Spleen (tissue), 11 donors: ENCODE measurements around the gene RHOB. TPM values are rescaled to one million over a fixed set of nuclear protein-coding genes. Genes with fewer than 3 reads are reported as not detected.
"Not testable (repeated sequence)": the region's sequence is repeated elsewhere in the genome, so short reads cannot be mapped to it uniquely, and the experiment has no call there.

ENCODE experiments used
- DNase-seq: peaks from one replicate; pipeline ENCODE4 v3.0.0-alpha.2; 2020
- H3K27ac ChIP-seq, 8 donors: fragments of 200-600 bp; sonication (generic) in 7 of 8; 1 replicate in 4 of 8; 2 replicates in 4 of 8; pipeline versions ENCODE4 v1.5.0 to v1.8.0; 2016 to 2021; ENCODE audit warnings: inconsistent platforms in 4 of 8, mild to moderate bottlenecking in 4 of 8, moderate library complexity in 1 of 8
- H3K27me3 ChIP-seq, 7 donors: fragments of 200-600 bp; sonication (generic) in 6 of 7; replicated peaks in 1 of 7; 1 replicate in 4 of 7; 2 replicates in 3 of 7; pipeline versions ENCODE4 v1.5.0 to v1.8.0; 2016 to 2021; ENCODE audit warnings: inconsistent platforms in 3 of 7, mild to moderate bottlenecking in 1 of 7
- H3K36me3 ChIP-seq, 6 donors: fragments of 200-600 bp; sonication (generic) in 5 of 6; 1 replicate in 4 of 6; 2 replicates in 2 of 6; pipeline versions ENCODE4 v1.5.0 to v1.8.0; 2016 to 2021; ENCODE audit warnings: inconsistent platforms in 2 of 6
- H3K4me1 ChIP-seq, 6 donors: fragments of 200-600 bp; sonication (generic) in 5 of 6; 1 replicate in 3 of 6; 2 replicates in 3 of 6; pipeline versions ENCODE4 v1.5.0 to v1.8.0; 2016 to 2021; ENCODE audit warnings: inconsistent platforms in 3 of 6
- H3K4me3 ChIP-seq, 8 donors: fragments of 200-600 bp; sonication (generic) in 7 of 8; 1 replicate in 4 of 8; 2 replicates in 4 of 8; pipeline versions ENCODE4 v1.5.0 to v1.8.0; 2016 to 2021; ENCODE audit warnings: inconsistent platforms in 4 of 8, mild to moderate bottlenecking in 4 of 8, moderate library complexity in 2 of 8
- H3K9me3 ChIP-seq, 8 donors: fragments of 200-600 bp; sonication (generic) in 7 of 8; 1 replicate in 4 of 8; 2 replicates in 4 of 8; pipeline versions ENCODE4 v1.5.0 to v1.8.0; 2016 to 2021; ENCODE audit warnings: inconsistent platforms in 4 of 8
- POLR2A ChIP-seq, 3 donors: fragments of 450-650 bp; IDR thresholded peaks; one replicate each; pipeline ENCODE4 v1.5.1; 2017; ENCODE audit warnings: antibody characterized with exemption in 3 of 3, mild to moderate bottlenecking in 1 of 3
- POLR2AphosphoS5 ChIP-seq, 3 donors: sonication (generic); formaldehyde crosslinking; IDR thresholded peaks; one replicate each; pipeline ENCODE4 v1.5.1; 2017; ENCODE audit warnings: antibody characterized with exemption in 3 of 3
- WGBS, 5 donors: extraction: QIAGEN DNeasy Blood & Tissue Kit in 3 of 5; methylation state at CpG; one replicate each; pipeline versions ENCODE4 v1.1.5 to v1.1.7; 2013 to 2018; 5-methylcytosine and 5-hydroxymethylcytosine counted together
- intact Hi-C: fragments of 100-400 bp; cut with DNase I; formaldehyde crosslinking; loops from one replicate; pipeline ENCODE4 v1.15.0; 2023; ENCODE audit warnings: low total_unique reads
- polyA plus RNA-seq, 3 donors: library from polyadenylated mRNA; stranded (reverse); fragments of 200-250 nt; gene quantifications; one replicate each; pipeline ENCODE4 v1.2.1, GENCODE V29; 2013
- total RNA-seq, 7 donors: library from RNA; depleted of rRNA in 3 of 7; stranded (reverse); fragments of >200 nt in 3 of 7; fragmentation: NEBNext Ultra II Directional in 4 of 7; extraction: Animal tissue kit (Norgen Biotek cat#: 25700) in 4 of 7; gene quantifications; one replicate each; pipeline versions ENCODE4 v1.1.0 to v1.2.1, GENCODE V29; 2016 to 2021
- TF ChIP-seq, protein P1 (sequence below), 11 experiments: fragments of 200-600 bp in 7 of 11; fragments of 450-650 bp in 4 of 11; sonication (generic) in 4 of 11; IDR thresholded peaks in 8 of 11; conservative IDR thresholded peaks in 3 of 11; 1 replicate in 7 of 11; 2 replicates in 4 of 11; pipeline versions ENCODE4 v1.4.0 to v1.8.0; 2016 to 2021; ENCODE audit warnings: antibody characterized with exemption in 11 of 11, inconsistent platforms in 4 of 11, mild to moderate bottlenecking in 1 of 11
- donor health status: healthy with polysubstance abuse.
- donor health status: DM: no; HTN: no; CAD: no; lungs with moderate emphysema.
- donor health status: DM: no; HTN: no; CAD: no.
- donor health status: Bipolar disorder and iron deficiency.
- donor health status: healthy.
- donor health status: DM: no; HTN: no; CAD: no.
- donor health status: DM: yes; HTN: yes; CAD: no.

Gene RHOB
- total and polyA plus RNA-seq, 10 donors: 32.6 to 309 (median 158) TPM

DNA sequence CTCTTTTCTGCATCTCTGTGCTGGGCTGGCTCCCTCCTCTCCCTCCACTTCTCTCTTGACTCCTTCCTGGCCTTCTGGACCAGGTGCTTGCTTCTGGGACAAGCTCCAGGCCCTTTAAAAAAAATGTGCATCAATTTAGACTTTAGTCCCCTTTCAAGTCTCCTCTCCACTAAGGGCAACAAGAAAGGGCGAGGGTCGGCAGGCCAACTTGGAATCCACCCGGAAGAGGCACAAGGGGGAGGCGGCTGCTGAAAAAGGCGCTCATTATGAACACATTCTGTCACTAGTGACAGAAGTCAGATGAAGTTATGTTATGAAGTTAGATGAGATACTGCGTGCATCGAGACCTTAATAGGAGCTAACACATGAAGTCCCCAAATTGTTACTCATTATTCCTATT lies 13.6 kb upstream of the RHOB start:
- no peak for DNase-seq

DNA sequence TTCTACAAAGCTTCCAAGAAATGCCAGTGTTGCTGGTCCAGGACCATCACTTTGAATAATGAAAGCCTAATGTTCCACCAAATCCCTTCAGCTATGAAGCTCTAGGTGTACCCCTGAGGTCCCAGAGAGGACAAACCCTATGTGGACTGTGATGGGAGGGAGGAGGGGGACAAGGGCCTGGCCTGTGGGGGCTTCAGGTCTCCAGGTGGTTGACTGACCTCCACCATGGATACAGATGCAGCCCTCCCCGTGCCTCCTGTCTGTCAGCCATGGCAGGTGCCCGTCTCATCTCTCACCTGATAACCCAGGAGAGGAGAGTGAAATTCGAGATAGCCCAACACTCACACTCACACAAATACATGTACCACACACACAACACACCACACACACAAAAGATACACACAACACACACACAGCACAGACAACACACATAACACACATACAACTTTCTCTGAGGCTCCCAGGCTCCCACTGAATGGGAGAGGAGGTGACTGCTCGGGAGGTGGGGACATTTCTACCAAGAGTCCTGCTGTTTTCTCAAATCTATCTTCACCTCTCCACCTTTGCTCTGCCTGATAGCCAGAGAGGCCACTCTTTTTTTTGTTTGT lies 12.8 kb upstream of the RHOB start:
- no peaks in the 10 kb centered on the region for H3K9me3 ChIP-seq
- DNase-seq: no peak

More for the DNA sequence above, 13.6 kb upstream of the RHOB start:
- peaks cover 0 to 25% (median 11%) of the 10 kb centered on the region in 6 donors for H3K4me1 ChIP-seq
- H3K36me3 ChIP-seq: no peaks in the 10 kb centered on the region
- H3K27me3 ChIP-seq: peaks cover 0 to 4% (median 0%) of the 10 kb centered on the region in 7 donors
- H3K9me3 ChIP-seq: no peaks in the 10 kb centered on the region
- TF ChIP-seq, protein P1, sequence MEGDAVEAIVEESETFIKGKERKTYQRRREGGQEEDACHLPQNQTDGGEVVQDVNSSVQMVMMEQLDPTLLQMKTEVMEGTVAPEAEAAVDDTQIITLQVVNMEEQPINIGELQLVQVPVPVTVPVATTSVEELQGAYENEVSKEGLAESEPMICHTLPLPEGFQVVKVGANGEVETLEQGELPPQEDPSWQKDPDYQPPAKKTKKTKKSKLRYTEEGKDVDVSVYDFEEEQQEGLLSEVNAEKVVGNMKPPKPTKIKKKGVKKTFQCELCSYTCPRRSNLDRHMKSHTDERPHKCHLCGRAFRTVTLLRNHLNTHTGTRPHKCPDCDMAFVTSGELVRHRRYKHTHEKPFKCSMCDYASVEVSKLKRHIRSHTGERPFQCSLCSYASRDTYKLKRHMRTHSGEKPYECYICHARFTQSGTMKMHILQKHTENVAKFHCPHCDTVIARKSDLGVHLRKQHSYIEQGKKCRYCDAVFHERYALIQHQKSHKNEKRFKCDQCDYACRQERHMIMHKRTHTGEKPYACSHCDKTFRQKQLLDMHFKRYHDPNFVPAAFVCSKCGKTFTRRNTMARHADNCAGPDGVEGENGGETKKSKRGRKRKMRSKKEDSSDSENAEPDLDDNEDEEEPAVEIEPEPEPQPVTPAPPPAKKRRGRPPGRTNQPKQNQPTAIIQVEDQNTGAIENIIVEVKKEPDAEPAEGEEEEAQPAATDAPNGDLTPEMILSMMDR (IDR thresholded peaks at IDR 0.05 in 8 of 11, conservative IDR thresholded peaks at IDR 0.05 in 3 of 11): no peak
- TF ChIP-seq POLR2A (IDR thresholded peaks at IDR 0.05) (no peak), POLR2AphosphoS5 (IDR thresholded peaks at IDR 0.05) (no peak)
- 76 to 90% (median 88%) methylated on average over 7 of the region's 7 CpGs for WGBS, 5 donors
- no peak overlapping the region for H3K27ac ChIP-seq
- intact Hi-C loops: no loop called here
- no peak overlapping the region for H3K4me3 ChIP-seq

DNA sequence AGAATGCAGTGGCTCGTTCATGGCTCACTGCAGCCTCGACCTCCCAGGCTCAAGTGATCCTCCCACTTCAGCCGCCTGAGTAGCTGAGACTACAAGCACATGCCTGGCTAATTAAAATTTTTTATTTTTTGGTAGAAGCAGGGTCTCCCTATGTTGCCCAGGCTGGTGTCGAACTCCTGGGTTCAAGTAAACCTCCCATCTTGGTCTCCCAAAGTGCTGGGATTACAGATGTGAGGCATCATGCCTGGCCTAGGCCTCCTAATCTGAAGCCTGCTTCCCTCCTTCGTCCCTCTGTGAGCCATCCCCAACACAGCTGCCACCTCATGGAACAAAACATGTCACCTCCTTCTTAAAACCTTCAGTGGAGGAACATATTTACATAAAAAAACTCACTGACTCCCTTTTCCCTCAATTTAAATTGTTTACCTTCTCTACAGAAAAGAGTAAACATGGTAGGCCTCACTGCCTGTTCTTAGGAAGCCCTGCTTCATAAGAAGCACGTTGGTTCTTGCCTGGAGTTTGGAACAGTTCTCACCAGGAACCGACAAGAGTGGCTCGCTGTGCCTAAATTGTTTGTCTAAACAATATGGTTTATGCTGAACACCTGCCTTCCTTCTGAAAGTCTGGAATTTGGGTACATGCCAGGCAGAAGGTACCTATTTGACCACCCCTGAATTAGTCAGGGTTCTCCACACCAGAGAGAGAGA lies 12.1 kb upstream of the RHOB start:
- WGBS, 5 donors: 80 to 92% (median 89%) methylated on average over 8 of the region's 8 CpGs
- intact Hi-C loops: no loop called here

More for the DNA sequence above, 12.8 kb upstream of the RHOB start:
- TF ChIP-seq POLR2A (IDR thresholded peaks at IDR 0.05): no peak
- TF ChIP-seq POLR2AphosphoS5 (IDR thresholded peaks at IDR 0.05): no peak
- TF ChIP-seq, protein P1 (IDR thresholded peaks at IDR 0.05 in 8 of 11, conservative IDR thresholded peaks at IDR 0.05 in 3 of 11): no peak
- Histone ChIP-seq H3K4me1 (peaks cover 0 to 25% (median 12%) of the 10 kb centered on the region in 6 donors), H3K27me3 (peaks cover 0 to 4% (median 0%) of the 10 kb centered on the region in 7 donors), H3K27ac (no peak overlapping the region), H3K36me3 (no peaks in the 10 kb centered on the region), H3K4me3 (no peak overlapping the region)
- intact Hi-C loops: no loop called here
- 85 to 96% (median 87%) methylated on average over 3 to 4 of the region's 4 CpGs for WGBS, 5 donors

DNA sequence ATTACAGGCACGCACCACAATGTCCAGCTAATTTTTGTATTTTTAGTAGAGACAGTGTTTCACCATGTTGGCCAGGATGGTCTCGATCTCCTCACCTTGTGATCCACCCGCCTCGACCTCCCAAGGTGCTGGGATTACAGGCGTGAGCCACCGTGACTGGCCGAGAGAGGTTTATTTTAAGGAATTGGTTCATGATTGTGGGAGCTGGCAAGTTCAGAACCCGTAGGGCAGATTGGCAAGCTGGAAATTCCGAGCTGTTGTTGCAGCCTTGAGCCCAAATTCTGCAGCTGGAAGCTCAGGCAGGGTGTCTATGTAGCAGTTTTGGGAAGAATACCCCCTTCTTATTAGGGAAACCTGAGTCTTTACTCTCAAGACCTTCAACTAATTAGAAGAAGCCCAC lies 11.4 kb upstream of the RHOB start:
- H3K27ac ChIP-seq, DNase-seq, H3K4me3 ChIP-seq, intact Hi-C loops, H3K36me3 ChIP-seq, H3K9me3 ChIP-seq, H3K27me3 ChIP-seq: not testable (repeated sequence)
- WGBS, 5 donors: 85 to 95% (median 91%) methylated on average over 9 of the region's 9 CpGs
- H3K4me1 ChIP-seq: peaks cover 0 to 25% (median 9%) of the 10 kb centered on the region in 6 donors

More for the DNA sequence above, 12.1 kb upstream of the RHOB start:
- H3K9me3 ChIP-seq: no peaks in the 10 kb centered on the region
- peaks cover 0 to 4% (median 0%) of the 10 kb centered on the region in 7 donors for H3K27me3 ChIP-seq
- H3K36me3 ChIP-seq: no peaks in the 10 kb centered on the region
- no peak overlapping the region for H3K27ac ChIP-seq
- no peak for DNase-seq
- no peak overlapping the region for H3K4me3 ChIP-seq
- TF ChIP-seq POLR2A (IDR thresholded peaks at IDR 0.05) (no peak), POLR2AphosphoS5 (IDR thresholded peaks at IDR 0.05) (no peak)
- TF ChIP-seq, protein P1 (IDR thresholded peaks at IDR 0.05 in 8 of 11, conservative IDR thresholded peaks at IDR 0.05 in 3 of 11): no peak
- H3K4me1 ChIP-seq: peaks cover 0 to 25% (median 11%) of the 10 kb centered on the region in 6 donors
